B cell (primary cell): Measurements from ENCODE around the gene HPS6. TPM values are rescaled to one million over a fixed set of nuclear protein-coding genes. Genes with fewer than 3 reads are reported as not detected.

ENCODE experiments used
- ATAC-seq: fragments of 200-7000 bp; cut with Tn5 transposase; one replicate; pipeline ENCODE4 v1.10.0; 2021; ENCODE audit warnings: low read depth, mild to moderate bottlenecking, moderate number of reproducible peaks, moderate library complexity
- CTCF ChIA-PET: fragments of 350-600 bp; sonication (Branson Sonifier 250); formaldehyde crosslinking; loops from one replicate; lab custom pipeline; 2021; ENCODE audit warnings: antibody characterized with exemption, inconsistent platforms; lab: Charles Lee
- POLR2A ChIA-PET: fragments of 350-600 bp; sonication (Branson Sonifier 250); formaldehyde crosslinking; loops from one replicate; lab custom pipeline; 2021; ENCODE audit warnings: antibody characterized with exemption; lab: Charles Lee
- DNase-seq: peaks from one replicate; pipeline ENCODE4 v3.0.0; 2013
- H2AFZ ChIP-seq: 2 replicates; pipeline ENCODE4 v1.6.1; 2012; ENCODE audit warnings: mild to moderate bottlenecking, low read depth, low read length; ENCODE audit not compliant: insufficient read depth, poor library complexity, severe bottlenecking
- H3K27ac ChIP-seq, 2 donors: 1 replicate in 1 of 2; 2 replicates in 1 of 2; pipeline ENCODE4 v1.5.1; 2012 to 2013; ENCODE audit warnings: low read length in 2 of 2, mild to moderate bottlenecking in 2 of 2, moderate library complexity in 1 of 2
- H3K27me3 ChIP-seq, 4 experiments: fragments of 200-600 bp in 1 of 4; sonication (generic) in 1 of 4; replicated peaks in 1 of 4; 1 replicate in 2 of 4; 2 replicates in 2 of 4; pipeline versions ENCODE4 v1.6.1 to v1.7.0; 2013 to 2016; ENCODE audit warnings: low read length in 3 of 4, mild to moderate bottlenecking in 2 of 4, mixed read lengths in 1 of 4, moderate library complexity in 1 of 4; ENCODE audit not compliant: insufficient read depth in 4 of 4, control insufficient read depth in 3 of 4; ENCODE audit errors: control extremely low read depth in 1 of 4
- H3K36me3 ChIP-seq, 2 experiments: replicated peaks in 1 of 2; 1 replicate in 1 of 2; 2 replicates in 1 of 2; pipeline versions ENCODE4 v1.6.1 to v1.7.1; 2013; ENCODE audit warnings: low read length in 1 of 2; ENCODE audit not compliant: insufficient read depth in 2 of 2, control insufficient read depth in 1 of 2; ENCODE audit errors: control extremely low read depth in 1 of 2, extremely low read depth in 1 of 2
- H3K4me1 ChIP-seq, 2 donors: fragments of 200-600 bp in 1 of 2; sonication (generic) in 1 of 2; 1 replicate in 1 of 2; 2 replicates in 1 of 2; pipeline versions ENCODE4 v1.5.1 to v1.6.1; 2013 to 2017; ENCODE audit warnings: low read length in 2 of 2; ENCODE audit not compliant: control insufficient read depth in 2 of 2, insufficient read depth in 2 of 2
- H3K4me2 ChIP-seq: replicated peaks from 2 replicates; pipeline ENCODE3; 2012; ENCODE audit warnings: mild to moderate bottlenecking, low read depth, low read length; ENCODE audit not compliant: poor library complexity, severe bottlenecking
- H3K4me3 ChIP-seq, 5 experiments: fragments of 200-600 bp in 1 of 5; sonication (generic) in 1 of 5; 1 replicate in 3 of 5; 2 replicates in 2 of 5; pipeline versions ENCODE4 v1.5.1 to v1.7.0; 2011 to 2016; ENCODE audit warnings: low read length in 4 of 5, mild to moderate bottlenecking in 4 of 5, low read depth in 2 of 5, control low read depth in 1 of 5, moderate library complexity in 1 of 5; ENCODE audit not compliant: insufficient read depth in 1 of 5; ENCODE audit errors: control extremely low read depth in 1 of 5, extremely low read depth in 1 of 5
- H3K79me2 ChIP-seq: fragments of 200-600 bp; sonication (generic); one replicate; pipeline ENCODE4 v1.6.0; 2016; ENCODE audit warnings: low read length; ENCODE audit not compliant: control insufficient read depth, insufficient read depth
- H3K9ac ChIP-seq: fragments of 200-600 bp; sonication (generic); 2 replicates; pipeline ENCODE4 v1.6.1; 2017; ENCODE audit warnings: mild to moderate bottlenecking, low read length, moderate library complexity
- H3K9me3 ChIP-seq, 3 donors: one replicate each; pipeline versions ENCODE4 v1.6.1 to v1.7.1; 2013; ENCODE audit warnings: low read length in 2 of 3; ENCODE audit not compliant: control insufficient read depth in 2 of 3, insufficient read depth in 1 of 3; ENCODE audit errors: control extremely low read depth in 1 of 3
- H4K20me1 ChIP-seq: 2 replicates; pipeline ENCODE4 v1.6.0; 2012; ENCODE audit warnings: mild to moderate bottlenecking, low read length; ENCODE audit not compliant: insufficient read depth, control insufficient read depth, poor library complexity, severe bottlenecking
- H3K27ac Mint-ChIP-seq: one replicate; pipeline ENCODE4 v1.8.0; 2021; ENCODE audit warnings: mixed read lengths
- H3K27me3 Mint-ChIP-seq: one replicate; pipeline ENCODE4 v1.8.0; 2021; ENCODE audit warnings: mixed read lengths
- H3K4me1 Mint-ChIP-seq: one replicate; pipeline ENCODE4 v1.8.0; 2021; ENCODE audit warnings: mixed read lengths
- H3K4me3 Mint-ChIP-seq: one replicate; pipeline ENCODE4 v1.8.0; 2021; ENCODE audit warnings: mixed read lengths
- H3K9me3 Mint-ChIP-seq: one replicate; pipeline ENCODE4 v1.8.0; 2022; ENCODE audit warnings: mixed read lengths; ENCODE audit not compliant: insufficient read depth
- EZH2 ChIP-seq: IDR thresholded peaks from 2 replicates; pipeline ENCODE4 v1.6.1; 2012; ENCODE audit warnings: borderline replicate concordance, low read depth, mild to moderate bottlenecking, moderate library complexity, low read length; ENCODE audit not compliant: insufficient read depth, poor library complexity, severe bottlenecking
- WGBS: methylation state at CpG from one replicate; pipeline ENCODE4 v1.1.5; 2013; ENCODE audit warnings: missing lambda C conversion rate; ENCODE audit not compliant: insufficient coverage; 5-methylcytosine and 5-hydroxymethylcytosine counted together
- intact Hi-C: fragments of 100-400 bp; cut with micrococcal nuclease; formaldehyde crosslinking; loops from one replicate; pipeline ENCODE4 v1.10.0; 2022
- polyA plus RNA-seq: library from polyadenylated mRNA; depleted of rRNA; stranded (reverse); fragments of >200 nt; gene quantifications from 2 replicates; pipeline ENCODE4 v1.2.3, GENCODE V29; 2012
- total RNA-seq, 2 donors: library from RNA; stranded (reverse); fragments of 120-200 nt in 1 of 2; gene quantifications; 1 replicate in 1 of 2; 2 replicates in 1 of 2; pipeline versions ENCODE4 v1.2.3 to v1.2.4, GENCODE V29; 2013 to 2022
- TF ChIP-seq, protein P1 (sequence below): fragments of 200-600 bp; IDR thresholded peaks from one replicate; pipeline ENCODE4 v1.8.0; 2022; ENCODE audit warnings: antibody characterized with exemption, mild to moderate bottlenecking

Gene HPS6
- total and polyA plus RNA-seq, 2 donors (not counting 1 experiment from before 2014, with no cell fraction given), result 2.8 to 29.5 TPM

- CTCF ChIA-PET, result interaction anchor here (0.7 to 3.8 kb wide), 6 partner anchors 21 to 231 kb away, joined by 3 to 34 read pairs (median 4); no protein-coding TSS in a partner anchor
- WGBS, result 5% methylated on average over 63 of the region's 63 CpGs
- H3K4me3 Mint-ChIP-seq, result peak overlapping the region; percentile 92
- H2AFZ ChIP-seq, result peak overlapping the region; percentile 92
- intact Hi-C loops, result loop anchor here (1.0 to 10.0 kb wide), 10 partner anchors 8 to 577 kb away; partner anchors contain the start of genes ARMH3, GBF1, LDB1 and NOLC1
- H3K9me3 Mint-ChIP-seq, result no peaks in the 10 kb centered on the region
- no peaks in the 10 kb centered on the region for H3K36me3 ChIP-seq
- H3K9me3 ChIP-seq, result no peaks in the 10 kb centered on the region
- DNase-seq, result peak; percentile 54
- TF ChIP-seq EZH2, result no peak
- TF ChIP-seq, protein P1, sequence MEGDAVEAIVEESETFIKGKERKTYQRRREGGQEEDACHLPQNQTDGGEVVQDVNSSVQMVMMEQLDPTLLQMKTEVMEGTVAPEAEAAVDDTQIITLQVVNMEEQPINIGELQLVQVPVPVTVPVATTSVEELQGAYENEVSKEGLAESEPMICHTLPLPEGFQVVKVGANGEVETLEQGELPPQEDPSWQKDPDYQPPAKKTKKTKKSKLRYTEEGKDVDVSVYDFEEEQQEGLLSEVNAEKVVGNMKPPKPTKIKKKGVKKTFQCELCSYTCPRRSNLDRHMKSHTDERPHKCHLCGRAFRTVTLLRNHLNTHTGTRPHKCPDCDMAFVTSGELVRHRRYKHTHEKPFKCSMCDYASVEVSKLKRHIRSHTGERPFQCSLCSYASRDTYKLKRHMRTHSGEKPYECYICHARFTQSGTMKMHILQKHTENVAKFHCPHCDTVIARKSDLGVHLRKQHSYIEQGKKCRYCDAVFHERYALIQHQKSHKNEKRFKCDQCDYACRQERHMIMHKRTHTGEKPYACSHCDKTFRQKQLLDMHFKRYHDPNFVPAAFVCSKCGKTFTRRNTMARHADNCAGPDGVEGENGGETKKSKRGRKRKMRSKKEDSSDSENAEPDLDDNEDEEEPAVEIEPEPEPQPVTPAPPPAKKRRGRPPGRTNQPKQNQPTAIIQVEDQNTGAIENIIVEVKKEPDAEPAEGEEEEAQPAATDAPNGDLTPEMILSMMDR, result no peak
- H3K4me1 Mint-ChIP-seq, result peaks cover 23% of the 10 kb centered on the region
- H3K79me2 ChIP-seq, result peaks cover 5% of the 10 kb centered on the region
- no peaks in the 10 kb centered on the region for H3K27me3 Mint-ChIP-seq
- H3K27ac Mint-ChIP-seq, result peak overlapping the region; percentile 92
- peak overlapping the region; percentile 24 to 90 for H3K27ac ChIP-seq
- H4K20me1 ChIP-seq, result peaks cover 30% of the 10 kb centered on the region
- H3K27me3 ChIP-seq, result no peaks in the 10 kb centered on the region
- H3K4me3 ChIP-seq, result peak overlapping the region; percentile 51 to 89 (median 73)
- H3K9ac ChIP-seq, result peak overlapping the region; percentile 96
- peaks cover 15 to 20% of the 10 kb centered on the region in 2 donors for H3K4me1 ChIP-seq
- peak; percentile 4 for ATAC-seq
- POLR2A ChIA-PET, result interaction anchor here (0.6 to 2.2 kb wide), 3 partner anchors 9 to 245 kb away, joined by 3 to 13 read pairs (median 4); partner anchors contain the start of gene ARMH3
- H3K4me2 ChIP-seq, result peak overlapping the region; percentile 96
Observed at GRCh38 chr10:102065561-102066398, 631 bp downstream of the HPS6 start.
